A549 treated with AZD9567 at 1 μM for 4 hours (cell line): ENCODE results near the gene ZC3H10. TPM values are rescaled to one million over a fixed set of nuclear protein-coding genes. Genes with fewer than 3 reads are reported as not detected.

Source experiments
- total RNA-seq: library from RNA; stranded (reverse); fragments of 200-300 nt; extraction: Qiagen RNA extraction; gene quantifications from 5 replicates; pipeline ENCODE4 v1.2.3, GENCODE V29; 2022; ENCODE audit not compliant: insufficient read depth

ZC3H10 gene, protein sequence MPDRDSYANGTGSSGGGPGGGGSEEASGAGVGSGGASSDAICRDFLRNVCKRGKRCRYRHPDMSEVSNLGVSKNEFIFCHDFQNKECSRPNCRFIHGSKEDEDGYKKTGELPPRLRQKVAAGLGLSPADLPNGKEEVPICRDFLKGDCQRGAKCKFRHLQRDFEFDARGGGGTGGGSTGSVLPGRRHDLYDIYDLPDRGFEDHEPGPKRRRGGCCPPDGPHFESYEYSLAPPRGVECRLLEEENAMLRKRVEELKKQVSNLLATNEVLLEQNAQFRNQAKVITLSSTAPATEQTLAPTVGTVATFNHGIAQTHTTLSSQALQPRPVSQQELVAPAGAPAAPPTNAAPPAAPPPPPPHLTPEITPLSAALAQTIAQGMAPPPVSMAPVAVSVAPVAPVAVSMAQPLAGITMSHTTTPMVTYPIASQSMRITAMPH
- total RNA-seq: 2.7 to 3.5 TPM (median 3.0 TPM) in 5 replicates

DNA sequence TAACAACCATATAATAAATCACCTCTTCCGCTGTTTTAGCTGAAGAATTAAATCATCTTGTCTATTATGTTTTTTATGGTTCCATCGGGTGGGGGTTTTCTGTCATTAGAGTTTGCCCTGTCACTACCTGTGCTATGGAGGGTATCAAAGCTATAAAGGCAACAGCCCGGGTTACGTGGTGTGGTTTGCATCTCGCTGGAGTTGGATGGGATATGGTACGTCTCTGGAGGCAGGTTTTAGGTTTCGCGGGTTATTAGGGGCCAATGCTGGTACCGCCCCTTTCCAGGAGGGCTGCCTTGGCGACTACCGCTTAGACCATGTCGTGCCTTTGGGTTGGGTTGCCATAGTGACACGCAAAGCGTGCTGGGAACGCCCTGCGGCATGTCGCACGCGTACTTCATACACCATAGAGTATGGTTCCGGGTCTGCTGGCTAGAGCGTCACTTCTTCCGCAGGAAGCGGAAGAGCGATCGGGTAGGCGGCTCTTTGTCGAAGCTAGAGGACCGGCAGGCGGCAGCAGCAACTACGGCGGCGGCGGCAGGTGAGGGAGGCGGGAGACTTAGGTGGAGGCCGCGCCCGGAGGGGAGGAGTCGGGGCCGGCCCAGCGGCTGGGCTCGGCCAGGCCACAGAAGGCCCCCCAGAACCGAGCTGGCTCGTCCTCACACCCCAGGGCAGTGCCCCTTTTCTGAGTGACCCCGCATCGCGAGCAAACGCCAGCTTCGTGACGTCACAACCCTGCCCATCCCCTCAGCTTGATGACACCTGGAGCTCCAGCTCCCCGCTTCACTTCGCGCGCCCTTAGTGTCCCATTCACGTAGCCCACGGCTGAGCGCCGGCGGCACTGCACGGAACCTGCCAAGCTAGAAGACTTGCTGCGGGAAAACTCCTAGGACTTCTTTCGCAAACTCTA is at the start of gene ZC3H10:
TSS of gene ZC3H10 (plus strand) at position 489 of the 910 bp plus-strand sequence. CDS start 2,297 bp downstream, outside the sequence.

DNA sequence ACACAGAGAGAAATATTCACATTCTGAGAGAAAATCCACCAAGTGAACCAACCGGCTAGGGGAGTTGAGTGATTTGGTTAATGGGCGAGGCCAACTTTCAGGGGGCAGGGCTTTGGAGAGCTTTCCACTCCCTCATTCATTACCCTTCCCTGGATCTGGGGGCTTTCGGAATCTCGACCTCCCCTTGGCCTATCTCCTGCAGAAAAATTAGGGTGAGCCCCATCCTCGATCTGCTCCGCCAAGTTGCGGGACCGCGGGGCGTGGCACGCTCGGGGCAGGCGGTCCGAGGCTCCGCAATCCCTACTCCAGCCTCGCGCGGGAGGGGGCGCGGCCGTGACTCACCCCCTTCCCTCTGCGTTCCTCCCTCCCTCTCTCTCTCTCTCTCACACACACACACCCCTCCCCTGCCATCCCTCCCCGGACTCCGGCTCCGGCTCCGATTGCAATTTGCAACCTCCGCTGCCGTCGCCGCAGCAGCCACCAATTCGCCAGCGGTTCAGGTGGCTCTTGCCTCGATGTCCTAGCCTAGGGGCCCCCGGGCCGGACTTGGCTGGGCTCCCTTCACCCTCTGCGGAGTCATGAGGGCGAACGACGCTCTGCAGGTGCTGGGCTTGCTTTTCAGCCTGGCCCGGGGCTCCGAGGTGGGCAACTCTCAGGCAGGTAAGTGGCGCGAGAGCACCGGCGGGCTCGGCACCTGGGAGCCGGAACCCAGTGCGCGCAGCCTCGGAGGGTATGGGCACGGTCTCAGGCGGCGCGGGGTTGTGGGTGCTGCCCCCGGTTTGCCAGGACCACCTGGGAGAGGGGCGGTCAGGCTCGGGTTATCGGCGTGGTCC is 38.1 kb upstream of the ZC3H10 start, which contains the start of gene ERBB3:
TSS of gene ERBB3 (plus strand) at position 443 of the 833 bp plus-strand sequence. CDS start at position 579, 136 bp downstream.

DNA sequence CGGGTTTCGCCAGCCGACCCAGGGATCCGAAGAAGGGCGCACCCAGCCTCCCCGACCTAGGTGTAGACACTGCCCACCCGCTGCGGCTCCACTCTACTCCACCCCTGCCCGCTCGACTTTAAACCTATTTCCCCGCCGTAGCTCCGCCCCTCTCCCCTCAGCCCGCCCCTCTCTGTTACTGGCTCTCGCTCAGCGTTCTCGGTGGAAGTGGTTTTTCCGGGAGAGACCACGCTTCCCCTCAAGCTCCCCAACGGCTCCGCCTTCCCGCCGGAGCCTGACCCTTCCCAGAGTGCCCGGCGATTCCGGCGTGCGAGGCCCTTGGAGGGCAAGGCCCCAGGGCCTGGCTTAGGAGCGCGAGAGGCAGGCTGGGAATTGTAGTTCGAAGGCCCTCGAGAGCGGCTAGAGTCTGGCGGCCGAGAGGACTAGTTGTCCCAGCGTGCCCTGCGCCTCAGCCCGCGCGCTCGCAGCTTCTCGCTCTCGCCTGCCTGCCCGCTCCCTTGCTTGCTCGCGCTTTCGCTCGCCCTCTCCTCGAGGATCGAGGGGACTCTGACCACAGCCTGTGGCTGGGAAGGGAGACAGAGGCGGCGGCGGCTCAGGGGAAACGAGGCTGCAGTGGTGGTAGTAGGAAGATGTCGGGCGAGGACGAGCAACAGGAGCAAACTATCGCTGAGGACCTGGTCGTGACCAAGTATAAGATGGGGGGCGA is 13.8 kb upstream of the ZC3H10 start, which contains the start of gene PA2G4:
TSS of gene PA2G4 (plus strand) at position 451 of the 706 bp plus-strand sequence. CDS start at position 630, 179 bp downstream.

DNA sequence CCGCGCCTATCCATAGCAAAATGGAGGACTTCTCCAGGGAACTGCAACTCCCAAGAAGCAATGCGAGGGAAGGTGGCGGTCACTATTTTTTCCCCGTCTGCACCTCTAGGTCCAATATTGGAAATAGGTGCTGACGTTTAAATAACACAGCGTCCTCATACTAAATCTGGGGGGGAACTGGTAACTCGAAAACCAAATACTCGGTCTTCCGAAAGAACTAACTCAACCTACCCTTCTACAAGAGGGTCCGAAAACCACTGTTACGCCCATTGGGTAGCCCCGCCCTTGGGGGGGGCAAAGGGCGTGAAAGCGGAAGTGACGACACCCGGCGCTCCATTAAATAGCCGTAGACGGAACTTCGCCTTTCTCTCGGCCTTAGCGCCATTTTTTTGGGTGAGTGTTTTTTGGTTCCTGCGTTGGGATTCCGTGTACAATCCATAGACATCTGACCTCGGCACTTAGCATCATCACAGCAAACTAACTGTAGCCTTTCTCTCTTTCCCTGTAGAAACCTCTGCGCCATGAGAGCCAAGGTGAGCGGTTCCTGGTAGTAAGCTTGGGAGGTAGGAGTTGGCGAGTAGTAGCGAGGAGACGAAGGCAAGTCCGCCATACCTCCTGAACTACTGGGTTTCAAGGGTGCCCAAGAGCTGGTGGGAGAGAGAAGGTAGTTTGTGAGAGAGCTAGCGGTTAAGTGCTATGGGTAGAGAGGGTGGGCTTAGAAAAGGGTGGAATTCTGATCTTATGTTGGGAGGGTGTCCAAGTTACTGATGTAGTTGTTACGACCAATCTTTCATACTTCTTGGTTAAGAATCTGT is 1.6 kb upstream of the ZC3H10 start, which contains the start of gene RPL41:
TSS of gene RPL41 (plus strand) at position 367 of the 815 bp plus-strand sequence.

DNA sequence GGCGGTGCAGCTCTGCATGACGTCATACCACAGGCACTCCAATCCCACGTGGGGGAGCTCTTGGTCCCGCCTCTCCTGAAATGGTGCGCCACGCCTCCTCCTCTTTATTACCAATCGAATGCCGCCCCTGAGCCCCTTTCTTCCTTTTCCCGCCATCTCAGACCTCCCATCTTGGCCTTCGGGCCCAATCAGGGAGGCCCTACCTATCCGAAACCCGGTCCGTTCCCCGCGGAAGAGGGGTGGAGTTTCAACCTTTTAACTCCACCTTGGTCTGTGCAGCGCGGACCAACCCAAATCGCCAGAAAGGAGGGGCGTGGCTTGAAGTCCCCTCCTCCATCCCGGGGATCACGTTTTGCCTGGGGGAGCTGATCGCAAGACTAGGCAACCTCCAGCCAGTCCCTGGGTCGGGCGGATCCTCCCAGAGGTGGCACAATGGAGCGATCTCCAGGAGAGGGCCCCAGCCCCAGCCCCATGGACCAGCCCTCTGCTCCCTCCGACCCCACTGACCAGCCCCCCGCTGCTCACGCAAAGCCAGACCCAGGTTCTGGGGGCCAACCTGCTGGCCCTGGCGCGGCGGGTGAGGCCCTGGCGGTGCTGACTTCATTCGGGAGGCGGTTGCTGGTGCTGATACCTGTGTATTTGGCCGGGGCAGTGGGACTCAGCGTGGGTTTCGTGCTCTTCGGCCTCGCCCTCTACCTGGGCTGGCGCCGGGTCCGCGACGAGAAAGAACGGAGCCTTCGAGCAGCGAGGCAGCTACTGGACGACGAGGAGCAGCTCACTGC is 10.0 kb downstream of the ZC3H10 start, which contains the start of gene ESYT1:
TSS of gene ESYT1 (plus strand) at position 380 of the 782 bp plus-strand sequence. CDS start at position 433, 53 bp downstream.

DNA sequence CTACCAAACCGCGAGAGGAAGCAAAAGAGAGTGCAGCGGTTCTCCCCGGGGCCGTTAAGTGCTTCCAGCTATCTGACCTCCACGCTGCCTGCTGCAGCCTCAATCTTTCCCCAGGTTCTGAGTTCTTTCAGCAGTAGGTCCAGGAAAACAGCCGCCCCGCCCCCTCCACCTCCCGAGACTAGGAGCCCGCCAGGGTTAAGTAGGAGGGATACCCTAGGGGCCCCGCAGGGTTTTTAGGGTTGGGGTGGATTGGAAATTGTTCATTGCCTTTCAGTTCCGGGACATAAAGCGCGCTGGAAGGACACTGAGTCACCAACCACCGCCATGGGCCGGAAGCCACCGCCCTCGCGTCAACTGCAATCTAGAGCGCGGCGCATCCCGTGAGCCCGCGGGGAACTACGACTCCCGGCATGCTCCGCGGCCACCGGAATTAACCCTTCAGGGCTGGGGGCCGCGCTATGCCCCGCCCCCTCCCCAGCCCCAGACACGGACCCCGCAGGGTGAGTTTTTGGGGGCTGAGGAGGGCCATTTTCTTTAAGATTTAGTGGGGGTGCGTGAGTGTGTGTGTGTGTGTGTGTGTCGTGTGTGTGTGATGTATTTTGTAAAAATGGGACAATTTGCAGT is 34.2 kb downstream of the ZC3H10 start, which contains the start of gene MYL6B:
TSS of gene MYL6B (plus strand) at position 456 of the 624 bp plus-strand sequence. CDS start 1,332 bp downstream, outside the sequence.

DNA sequence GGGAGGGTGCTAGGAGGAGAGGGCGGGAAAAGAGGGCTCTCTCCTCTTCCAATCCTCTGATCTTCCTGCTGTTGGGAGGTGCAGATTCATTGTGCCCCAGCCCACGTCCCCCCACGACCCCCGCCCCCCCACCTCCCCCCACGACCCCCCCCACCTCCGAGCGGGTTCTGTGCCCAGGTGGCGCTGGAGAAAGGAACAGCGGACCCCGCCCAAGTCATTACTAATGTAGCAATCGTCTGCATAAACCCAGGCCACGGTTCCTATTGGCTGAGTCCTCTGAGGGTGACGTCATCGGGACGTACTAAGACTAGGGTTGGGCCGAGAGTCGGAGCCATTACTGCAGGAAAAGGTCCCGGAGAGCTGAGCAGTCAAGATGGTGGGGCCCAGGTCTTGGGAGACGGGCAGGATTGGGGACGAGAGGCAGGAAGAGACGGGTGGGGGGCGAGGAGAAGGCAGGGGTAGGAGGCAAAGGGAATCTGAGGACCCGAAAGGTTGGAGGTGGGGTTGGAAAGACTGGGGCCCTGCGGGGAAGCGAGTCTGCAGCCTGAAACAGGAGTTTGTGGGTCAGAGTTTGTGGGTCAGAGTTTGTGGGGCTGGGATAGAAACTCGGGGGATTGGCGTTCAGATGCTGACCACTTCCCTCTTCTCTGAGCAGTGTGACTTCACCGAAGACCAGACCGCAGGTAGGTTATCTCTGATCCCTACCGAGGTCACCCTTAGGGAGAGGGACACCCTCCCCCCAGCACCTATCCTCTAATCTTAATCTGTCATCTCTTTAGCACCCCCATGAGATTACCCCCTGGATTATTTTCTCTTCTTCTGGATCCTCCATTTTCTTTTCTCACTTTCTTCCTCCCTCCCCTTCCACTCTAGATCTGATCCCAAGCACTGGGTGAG is 40.2 kb downstream of the ZC3H10 start, which contains the start of gene MYL6:
TSS of gene MYL6 (plus strand) at position 331 of the 897 bp plus-strand sequence. CDS start at position 374, 43 bp downstream.

Other genes with a start within 250 kb of the ZC3H10 start
- gene PYM1, start 190.4 kb upstream of the ZC3H10 start, total RNA-seq: 38.0 to 46.9 TPM (median 40.9 TPM) in 5 replicates
- gene DGKA, start 187.1 kb upstream of the ZC3H10 start, total RNA-seq: 16.5 to 52.6 TPM (median 18.3 TPM) in 5 replicates
- 0.73 to 2.4 TPM (median 0.96 TPM) in 5 replicates for gene PMEL, start 152.2 kb upstream of the ZC3H10 start, total RNA-seq
- gene CDK2, start 151.4 kb upstream of the ZC3H10 start, total RNA-seq: 46.4 to 94.3 TPM (median 55.3 TPM) in 5 replicates
- 27.4 to 34.9 TPM (median 33.8 TPM) in 5 replicates for gene RAB5B, start 144.2 kb upstream of the ZC3H10 start, total RNA-seq
- 6.4 to 10.7 TPM (median 8.1 TPM) in 5 replicates for gene SUOX, start 121.0 kb upstream of the ZC3H10 start, total RNA-seq
- 1.5 to 2.2 TPM (median 1.9 TPM) in 5 replicates for gene IKZF4, start 97.2 kb upstream of the ZC3H10 start, total RNA-seq
- 460 to 862 TPM (median 750 TPM) in 5 replicates for gene RPS26, start 76.3 kb upstream of the ZC3H10 start, total RNA-seq
- gene ERBB3, start 38.1 kb upstream of the ZC3H10 start, total RNA-seq: 0.93 to 5.5 TPM (median 1.8 TPM) in 5 replicates
- 280 to 304 TPM (median 287 TPM) in 5 replicates for gene PA2G4, start 13.7 kb upstream of the ZC3H10 start, total RNA-seq
- gene RPL41, start 1.6 kb upstream of the ZC3H10 start, total RNA-seq: 3,768 to 6,003 TPM (median 5,882 TPM) in 5 replicates
- gene ESYT1, start 10.0 kb downstream of the ZC3H10 start, total RNA-seq: 59.9 to 76.2 TPM (median 68.0 TPM) in 5 replicates
- gene MYL6B, start 34.3 kb downstream of the ZC3H10 start, total RNA-seq: 45.1 to 79.4 TPM (median 77.9 TPM) in 5 replicates
- 2,096 to 2,356 TPM (median 2,204 TPM) in 5 replicates for gene MYL6, start 40.1 kb downstream of the ZC3H10 start, total RNA-seq
- gene SMARCC2, start 71.2 kb downstream of the ZC3H10 start, total RNA-seq: 27.9 to 36.9 TPM (median 34.1 TPM) in 5 replicates
- 22.1 to 27.6 TPM (median 26.5 TPM) in 5 replicates for gene RNF41, start 103.7 kb downstream of the ZC3H10 start, total RNA-seq
- gene NABP2, start 106.1 kb downstream of the ZC3H10 start, total RNA-seq: 41.7 to 59.8 TPM (median 56.8 TPM) in 5 replicates
- gene SLC39A5, start 111.8 kb downstream of the ZC3H10 start, total RNA-seq: 0.09 to 0.13 TPM in 2 of 5 replicates, not detected in the others
- gene ANKRD52, start 140.1 kb downstream of the ZC3H10 start, total RNA-seq: 35.1 to 49.3 TPM (median 47.5 TPM) in 5 replicates
- 12.7 to 20.1 TPM (median 19.6 TPM) in 5 replicates for gene COQ10A, start 148.7 kb downstream of the ZC3H10 start, total RNA-seq
- 137 to 190 TPM (median 152 TPM) in 5 replicates for gene CS, start 182.1 kb downstream of the ZC3H10 start, total RNA-seq
- 98.2 to 156 TPM (median 149 TPM) in 5 replicates for gene CNPY2, start 197.7 kb downstream of the ZC3H10 start, total RNA-seq
- gene PAN2, start 215.7 kb downstream of the ZC3H10 start, total RNA-seq: 9.8 to 17.7 TPM (median 14.8 TPM) in 5 replicates
- 0.40 to 0.78 TPM (median 0.54 TPM) in 4 of 5 replicates, not detected in the other for gene IL23A, start 220.6 kb downstream of the ZC3H10 start, total RNA-seq
- gene STAT2, start 241.8 kb downstream of the ZC3H10 start, total RNA-seq: 12.5 to 16.9 TPM (median 14.6 TPM) in 5 replicates
- gene APOF, start 244.6 kb downstream of the ZC3H10 start, total RNA-seq: not detected in 5 replicates